Osteocyte (in vitro differentiated cells): Measurements from ENCODE around the gene KRT222. TPM values are rescaled to one million over a fixed set of nuclear protein-coding genes. Genes with fewer than 3 reads are reported as not detected.

Source experiments
- DNase-seq: peaks from one replicate; pipeline ENCODE4 v3.0.0; 2021; ENCODE audit warnings: mixed read lengths; ENCODE audit not compliant: unreplicated experiment; ENCODE audit errors: extremely low spot score
- H3K27ac Mint-ChIP-seq: one replicate; pipeline ENCODE4 v1.8.0; 2021; ENCODE audit warnings: mild to moderate bottlenecking, mixed read lengths; ENCODE audit not compliant: unreplicated experiment
- H3K27me3 Mint-ChIP-seq: one replicate; pipeline ENCODE4 v1.8.0; 2021; ENCODE audit warnings: mixed read lengths; ENCODE audit not compliant: unreplicated experiment
- H3K36me3 Mint-ChIP-seq: one replicate; pipeline ENCODE4 v1.8.0; 2021; ENCODE audit warnings: mixed read lengths; ENCODE audit not compliant: unreplicated experiment
- H3K4me1 Mint-ChIP-seq: one replicate; pipeline ENCODE4 v1.8.0; 2021; ENCODE audit warnings: mixed read lengths; ENCODE audit not compliant: unreplicated experiment
- H3K4me3 Mint-ChIP-seq: one replicate; pipeline ENCODE4 v1.8.0; 2021; ENCODE audit warnings: mild to moderate bottlenecking, moderate library complexity, mixed read lengths; ENCODE audit not compliant: unreplicated experiment
- H3K9me3 Mint-ChIP-seq: one replicate; pipeline ENCODE4 v1.8.0; 2021; ENCODE audit warnings: mixed read lengths; ENCODE audit not compliant: unreplicated experiment
- CTCF ChIP-seq: fragments of 200-600 bp; sonication (generic); IDR thresholded peaks from 2 replicates; pipeline ENCODE4 v1.5.0; 2021; ENCODE audit warnings: antibody characterized with exemption, mild to moderate bottlenecking, moderate library complexity
- total RNA-seq: library from RNA; stranded (reverse); gene quantifications from 2 replicates; pipeline ENCODE4 v1.2.1, GENCODE V29; 2021

Gene KRT222
- total RNA-seq, 1 donor from 2014 or later = not detected

GRCh38 chr17:40702271-40702670 is 37.3 kb upstream of the KRT222 start:
- H3K27me3 Mint-ChIP-seq = peaks cover 73% of the 10 kb centered on the region
- no peaks in the 10 kb centered on the region for H3K4me1 Mint-ChIP-seq
- H3K9me3 Mint-ChIP-seq = no peaks in the 10 kb centered on the region
- DNase-seq = no peak
- no peak for TF ChIP-seq CTCF
- H3K4me3 Mint-ChIP-seq = no peak overlapping the region
- no peak overlapping the region for H3K27ac Mint-ChIP-seq
- H3K36me3 Mint-ChIP-seq = no peaks in the 10 kb centered on the region

GRCh38 chr17:40699853-40700252 is 34.9 kb upstream of the KRT222 start:
- H3K27ac Mint-ChIP-seq = no peak overlapping the region
- H3K4me3 Mint-ChIP-seq = no peak overlapping the region
- no peaks in the 10 kb centered on the region for H3K36me3 Mint-ChIP-seq
- H3K27me3 Mint-ChIP-seq = peaks cover 70% of the 10 kb centered on the region
- TF ChIP-seq CTCF = no peak
- H3K9me3 Mint-ChIP-seq = no peaks in the 10 kb centered on the region
- no peaks in the 10 kb centered on the region for H3K4me1 Mint-ChIP-seq
- DNase-seq = no peak

GRCh38 chr17:40699371-40699770 is 34.4 kb upstream of the KRT222 start:
- no peak for DNase-seq
- no peaks in the 10 kb centered on the region for H3K9me3 Mint-ChIP-seq
- H3K36me3 Mint-ChIP-seq = no peaks in the 10 kb centered on the region
- H3K27ac Mint-ChIP-seq = no peak overlapping the region
- no peak for TF ChIP-seq CTCF
- peaks cover 70% of the 10 kb centered on the region for H3K27me3 Mint-ChIP-seq
- no peaks in the 10 kb centered on the region for H3K4me1 Mint-ChIP-seq
- no peak overlapping the region for H3K4me3 Mint-ChIP-seq

- no peak for TF ChIP-seq CTCF
- peaks cover 72% of the 10 kb centered on the region for H3K27me3 Mint-ChIP-seq
- no peak overlapping the region for H3K27ac Mint-ChIP-seq
- H3K9me3 Mint-ChIP-seq = no peaks in the 10 kb centered on the region
- H3K36me3 Mint-ChIP-seq = no peaks in the 10 kb centered on the region
- H3K4me1 Mint-ChIP-seq = no peaks in the 10 kb centered on the region
- no peak overlapping the region for H3K4me3 Mint-ChIP-seq
- no peak for DNase-seq
These were observed 32.3 kb upstream of the KRT222 start for GRCh38 chr17:40697297-40697696.

- no peaks in the 10 kb centered on the region for H3K36me3 Mint-ChIP-seq
- no peaks in the 10 kb centered on the region for H3K9me3 Mint-ChIP-seq
- no peaks in the 10 kb centered on the region for H3K4me1 Mint-ChIP-seq
- no peak for TF ChIP-seq CTCF
- H3K27me3 Mint-ChIP-seq = peaks cover 72% of the 10 kb centered on the region
- no peak overlapping the region for H3K4me3 Mint-ChIP-seq
- H3K27ac Mint-ChIP-seq = no peak overlapping the region
- DNase-seq = no peak
These were observed 31.7 kb upstream of the KRT222 start for GRCh38 chr17:40696651-40697072.
